PC-9 (cell line): ENCODE results near the gene PVALEF.

Source experiments
- CTCF ChIP-seq: fragments of 200-600 bp; sonication (generic); conservative IDR thresholded peaks from 2 replicates; pipeline ENCODE4 v1.6.1; 2017; ENCODE audit warnings: mixed run types, antibody characterized with exemption, mild to moderate bottlenecking, moderate library complexity
- EZH2 ChIP-seq: fragments of 200-600 bp; sonication (generic); IDR thresholded peaks from 2 replicates; pipeline ENCODE4 v1.8.0; 2017; ENCODE audit warnings: antibody characterized with exemption, low read depth

GRCh38 chr17:81134064-81134781, 31.1 kb upstream of the PVALEF start:
- no peak for TF ChIP-seq CTCF
- TF ChIP-seq EZH2: no peak
